GM12878 (cell line): Measurements from ENCODE around the gene COL27A1. TPM values are rescaled to one million over a fixed set of nuclear protein-coding genes. Genes with fewer than 3 reads are reported as not detected.

Experiments
- ATAC-seq: fragments of 200-7000 bp; cut with Tn5 transposase; 3 replicates; pipeline ENCODE4 v1.9.1; 2020; ENCODE audit warnings: mild to moderate bottlenecking, moderate library complexity
- BruUV-seq: library from RNA; stranded (reverse); fragments of 400-500 nt; replicated peaks from 2 replicates; lab custom pipeline; 2021; lab: Mats Ljungman, UMichigan
- CTCF ChIA-PET: fragments of 300-600 bp; sonication (Branson Sonifier 250); formaldehyde crosslinking; extraction: SDS; loops from one replicate; lab custom pipeline; 2021; ENCODE audit warnings: inconsistent platforms; lab: Yijun Ruan, JAX
- POLR2A ChIA-PET: fragments of 350-600 bp; formaldehyde crosslinking; extraction: SDS; loops from one replicate; lab custom pipeline; 2021; ENCODE audit warnings: inconsistent platforms; lab: Charles Lee
- RAD21 ChIA-PET: fragments of 300-600 bp; sonication (Branson Sonifier 250); formaldehyde crosslinking; loops from one replicate; lab custom pipeline; 2023; ENCODE audit warnings: antibody characterized with exemption; ENCODE audit not compliant: unreplicated experiment; lab: Charles Lee
- SMC1A ChIA-PET: fragments of 300-600 bp; sonication (Branson Sonifier 250); formaldehyde crosslinking; loops from one replicate; lab custom pipeline; 2023; ENCODE audit not compliant: unreplicated experiment, uncharacterized antibody; lab: Charles Lee
- DNase-seq: peaks from one replicate; pipeline ENCODE4 v3.0.0-alpha.2; 2011; ENCODE audit warnings: low read depth, low spot score
- FAIRE-seq: peaks from 3 replicates; lab custom pipeline; 2011; peaks lifted over from hg19 to GRCh38; lab: Jason Lieb, UNC
- H2AFZ ChIP-seq: 2 replicates; pipeline ENCODE4 v1.6.0; 2011; ENCODE audit warnings: low read depth, low read length, control low read depth; ENCODE audit not compliant: control insufficient read depth
- H3K27ac ChIP-seq: 2 replicates; pipeline ENCODE4 v1.5.1; 2011; ENCODE audit warnings: control low read depth; ENCODE audit not compliant: control insufficient read depth, insufficient read depth
- H3K27me3 ChIP-seq, 2 experiments: replicated peaks in 1 of 2; 2 replicates each; pipeline versions ENCODE4 v1.6.0 to v1.6.1; 2011; ENCODE audit warnings: low read length in 1 of 2; ENCODE audit not compliant: control insufficient read depth in 2 of 2, insufficient read depth in 2 of 2
- H3K36me3 ChIP-seq, 2 experiments: 2 replicates each; pipeline ENCODE4 v1.5.1; 2011; ENCODE audit warnings: low read length in 1 of 2; ENCODE audit not compliant: control insufficient read depth in 2 of 2, insufficient read depth in 2 of 2
- H3K4me1 ChIP-seq: 2 replicates; pipeline ENCODE4 v1.6.1; 2011; ENCODE audit warnings: mild to moderate bottlenecking, low read length, moderate library complexity, mixed read lengths; ENCODE audit not compliant: control insufficient read depth, insufficient read depth
- H3K4me2 ChIP-seq: 2 replicates; pipeline ENCODE4 v1.6.0; 2011; ENCODE audit warnings: control low read depth; ENCODE audit not compliant: control insufficient read depth, insufficient read depth
- H3K4me3 ChIP-seq: fragments of 200-600 bp; sonication (generic); 2 replicates; pipeline ENCODE4 v1.5.1; 2016
- H3K79me2 ChIP-seq: 2 replicates; pipeline ENCODE4 v1.6.0; 2011; ENCODE audit warnings: low read length; ENCODE audit not compliant: control insufficient read depth, insufficient read depth
- H3K9ac ChIP-seq: 2 replicates; pipeline ENCODE4 v1.8.0; 2011; ENCODE audit warnings: low read length, control low read depth, mixed read lengths; ENCODE audit not compliant: control insufficient read depth, insufficient read depth
- H3K9me3 ChIP-seq: replicated peaks from 3 replicates; pipeline ENCODE4 v1.5.1; 2011; ENCODE audit warnings: mild to moderate bottlenecking, low read length; ENCODE audit not compliant: control insufficient read depth, insufficient read depth
- H4K20me1 ChIP-seq: 2 replicates; pipeline ENCODE4 v1.6.0; 2011; ENCODE audit not compliant: control insufficient read depth, insufficient read depth
- CHD2 ChIP-seq: IDR thresholded peaks from 2 replicates; pipeline ENCODE4 v1.6.1; 2011; ENCODE audit warnings: low read depth, low read length, improper control_type of control experiment, borderline replicate concordance
- CREM ChIP-seq: IDR thresholded peaks from 2 replicates; pipeline ENCODE4 v1.6.1; 2014; ENCODE audit warnings: antibody characterized with exemption, low read depth
- EP300 ChIP-seq, 2 experiments: fragments of 150-350 bp in 1 of 2; IDR thresholded peaks; 2 replicates each; pipeline ENCODE4 v1.6.1; 2011 to 2012; ENCODE audit warnings: low read depth in 2 of 2, low read length in 2 of 2, borderline replicate concordance in 1 of 2, improper control_type of control experiment in 1 of 2, inconsistent platforms in 1 of 2; ENCODE audit not compliant: control insufficient read depth in 1 of 2
- NBN ChIP-seq: fragments of 450-650 bp; IDR thresholded peaks from 2 replicates; pipeline ENCODE4 v1.6.1; 2016
- NFYA ChIP-seq: IDR thresholded peaks from 2 replicates; pipeline ENCODE4 v1.6.1; 2011; ENCODE audit warnings: low read depth, mild to moderate bottlenecking, low read length, improper control_type of control experiment, borderline replicate concordance
- POLR2AphosphoS2 ChIP-seq: IDR thresholded peaks from 2 replicates; pipeline ENCODE4 v1.6.1; 2011; ENCODE audit warnings: low read depth, mild to moderate bottlenecking, low read length, improper control_type of control experiment, moderate library complexity
- RCOR1 ChIP-seq: conservative IDR thresholded peaks from 2 replicates; pipeline ENCODE4 v1.6.1; 2012; ENCODE audit warnings: low read depth, low read length, improper control_type of control experiment
- SMAD1 ChIP-seq: fragments of 450-650 bp; IDR thresholded peaks from 2 replicates; pipeline ENCODE4 v1.6.1; 2018; ENCODE audit warnings: mild to moderate bottlenecking, low read depth; ENCODE audit not compliant: partially characterized antibody
- SREBF1 ChIP-seq: IDR thresholded peaks from 2 replicates; pipeline ENCODE4 v1.6.1; 2012; ENCODE audit warnings: mild to moderate bottlenecking, low read length
- STAT3 ChIP-seq: IDR thresholded peaks from 2 replicates; pipeline ENCODE4 v1.6.1; 2011; ENCODE audit warnings: low read depth, low read length, improper control_type of control experiment
- WRNIP1 ChIP-seq: IDR thresholded peaks from 2 replicates; pipeline ENCODE4 v1.6.1; 2011; ENCODE audit warnings: low read depth, low read length, improper control_type of control experiment, borderline replicate concordance
- WGBS: methylation state at CpG from one replicate; pipeline ENCODE4 v1.1.6; 2016; ENCODE audit warnings: low lambda C conversion rate; ENCODE audit not compliant: insufficient replicate concordance, insufficient coverage; ENCODE audit errors: missing lambda C conversion rate; 5-methylcytosine and 5-hydroxymethylcytosine counted together
- in situ Hi-C: fragments of 300-500 bp; cut with MboI; formaldehyde crosslinking; loops from 9 replicates; pipeline ENCODE4 v1.14.3; 2018; ENCODE audit warnings: mixed read lengths
- intact Hi-C: fragments of 100-400 bp; cut with micrococcal nuclease; formaldehyde crosslinking; loops from one replicate; pipeline ENCODE4 v1.14.2; 2022; ENCODE audit not compliant: unreplicated experiment
- polyA plus RNA-seq, 11 experiments: library from polyadenylated mRNA; depleted of rRNA in 4 of 11; unstranded in 6 of 11; stranded (reverse) in 5 of 11; fragments of >200 nt; fragmentation: Nextera tagmentation in 4 of 11; fragmentation: Illumina TruSeq in 1 of 11; extraction: Ambion mirVana in 4 of 11; extraction: Trizol in 1 of 11; gene quantifications; 1 replicate in 1 of 11; 2 replicates in 10 of 11; pipeline versions ENCODE4 v1.2.1 to v1.2.3, GENCODE V29; 2011 to 2016; ENCODE audit warnings: inconsistent platforms in 2 of 11, missing spikeins in 2 of 11, low read depth in 1 of 11
- total RNA-seq, 4 experiments: library from RNA; depleted of rRNA in 3 of 4; stranded (reverse); fragments of >200 nt in 3 of 4; fragmentation: Illumina TruSeq in 1 of 4; extraction: Trizol in 1 of 4; gene quantifications; 2 replicates each; pipeline versions ENCODE4 v1.2.1 to v1.2.3, GENCODE V29; 2013 to 2021
- TF ChIP-seq, protein P1 (sequence below): fragments of 450-650 bp; IDR thresholded peaks from 2 replicates; pipeline ENCODE4 v1.6.1; 2017; ENCODE audit warnings: low read depth, mild to moderate bottlenecking, moderate library complexity
- TF ChIP-seq, protein P2 (sequence below): IDR thresholded peaks from 2 replicates; pipeline ENCODE4 v1.6.1; 2011; ENCODE audit warnings: borderline replicate concordance, low read depth, mild to moderate bottlenecking, moderate library complexity, low read length; ENCODE audit not compliant: insufficient read depth, poor library complexity, severe bottlenecking

Gene COL27A1
- total and polyA plus RNA-seq, 10 of the 15 experiments (the other 5 are each of a cell fraction or from before 2014, with no cell fraction given): 0.10 TPM; not detected in 9

DNA sequence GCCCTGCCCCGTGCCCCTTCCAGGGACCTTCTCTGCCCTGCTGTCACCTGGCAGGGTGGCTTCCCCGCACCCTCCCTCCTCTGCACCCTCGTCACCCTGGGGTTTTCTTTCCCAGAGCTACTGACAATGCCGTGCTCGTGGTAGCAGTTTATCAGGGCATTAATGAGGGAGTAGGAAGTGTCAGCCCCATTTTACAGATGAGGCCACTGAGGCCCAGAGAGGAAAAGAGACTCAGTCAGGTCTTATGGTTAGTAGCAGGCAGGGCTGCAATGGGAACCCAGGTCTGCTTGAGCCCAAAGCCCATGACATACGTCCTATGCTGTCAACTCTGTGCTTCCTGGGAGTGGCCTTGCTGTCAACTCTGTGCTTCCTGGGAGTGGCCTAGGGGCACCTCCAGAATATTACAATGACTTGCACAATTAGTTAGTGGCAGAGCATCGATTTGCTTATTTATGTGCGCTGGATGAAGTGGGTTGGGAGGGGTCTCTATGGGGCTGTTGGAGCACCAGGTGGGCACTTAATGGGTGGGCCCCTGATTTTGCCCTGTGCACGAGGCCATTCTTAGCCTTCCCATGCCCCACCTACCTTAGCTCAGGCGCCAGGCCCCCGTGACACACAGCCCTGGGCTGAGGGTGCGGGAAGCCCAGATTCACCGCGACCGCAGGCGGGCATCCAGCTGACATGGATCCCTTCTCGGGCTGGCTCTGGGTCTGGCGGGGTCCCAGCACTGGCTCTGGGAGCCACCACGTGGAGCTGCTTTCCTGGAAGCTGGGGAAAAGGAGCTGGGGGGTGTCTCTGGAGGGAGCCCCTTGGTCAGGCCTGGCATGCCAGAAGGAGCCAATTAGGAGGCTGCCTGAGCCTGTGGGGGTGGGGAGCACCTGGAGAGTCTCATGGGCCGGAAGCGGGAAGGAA lies 85.6 kb downstream of the COL27A1 start:
- FAIRE-seq: no peak
- ChIA-PET RAD21 (no interaction called here), SMC1A (no interaction called here), POLR2A (no interaction called here), CTCF (interaction anchor here (0.9 to 1.1 kb wide), 2 partner anchors 57 to 157 kb away, joined by 3 read pairs; no protein-coding TSS in a partner anchor)
- intact Hi-C loops: no loop called here
- DNase-seq: no peak
- BruUV-seq: no TSS peak
- in situ Hi-C loops: no loop called here
- Histone ChIP-seq H3K79me2 (no peaks in the 10 kb centered on the region), H3K27ac (no peak overlapping the region), H3K27me3 (no peaks in the 10 kb centered on the region; a peak in 1 of 4 replicates), H3K4me2 (no peak overlapping the region), H3K9ac (no peak overlapping the region), H2AFZ (no peak overlapping the region), H3K9me3 (no peaks in the 10 kb centered on the region), H3K36me3 (no peaks in the 10 kb centered on the region), H4K20me1 (no peaks in the 10 kb centered on the region), H3K4me3 (no peak overlapping the region), H3K4me1 (no peaks in the 10 kb centered on the region)
- TF ChIP-seq CHD2: no peak
- WGBS: 32% methylated on average over 21 of the region's 21 CpGs
- ATAC-seq: no peak

DNA sequence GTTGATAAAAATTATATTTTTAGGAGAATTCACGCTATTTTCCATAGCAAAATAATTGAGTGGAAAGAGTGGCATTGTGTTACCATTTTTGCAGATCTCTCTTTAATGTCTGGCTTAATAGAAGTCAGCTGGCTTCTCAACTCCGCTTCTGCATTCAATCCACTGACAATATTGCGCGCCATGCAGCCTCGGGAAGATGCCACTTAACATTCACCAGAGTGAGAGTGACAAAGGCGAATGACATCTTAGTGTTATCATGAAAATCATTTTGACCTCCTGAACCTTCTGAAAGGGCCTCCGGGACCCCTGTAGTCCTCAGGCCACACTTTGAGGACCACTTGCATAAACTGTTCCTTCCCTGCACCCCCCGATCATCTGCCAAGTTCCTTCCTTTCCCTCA lies 87.5 kb downstream of the COL27A1 start:
- SMC1A ChIA-PET: no interaction called here
- Histone ChIP-seq H3K4me2 (no peak overlapping the region), H3K79me2 (no peaks in the 10 kb centered on the region), H4K20me1 (no peaks in the 10 kb centered on the region), H3K9ac (no peak overlapping the region), H3K36me3 (no peaks in the 10 kb centered on the region), H2AFZ (no peak overlapping the region), H3K27me3 (no peaks in the 10 kb centered on the region; a peak in 1 of 4 replicates), H3K4me1 (no peaks in the 10 kb centered on the region), H3K4me3 (no peak overlapping the region), H3K27ac (no peak overlapping the region), H3K9me3 (no peaks in the 10 kb centered on the region)
- CTCF ChIA-PET: no interaction called here
- in situ Hi-C loops: no loop called here
- BruUV-seq: no TSS peak
- POLR2A ChIA-PET: no interaction called here
- intact Hi-C loops: no loop called here
- DNase-seq: no peak
- RAD21 ChIA-PET: no interaction called here
- ATAC-seq: no peak
- TF ChIP-seq NBN (no peak), POLR2AphosphoS2 (no peak), NFYA (no peak), STAT3 (no peak), EP300 (IDR thresholded peaks at IDR 0.05; ENCODE audit: borderline replicate concordance in 1 of 2, control insufficient read depth in 1 of 2, low read depth in 2 of 2, low read length in 2 of 2) (no peak), SMAD1 (no peak), SREBF1 (no peak), WRNIP1 (no peak), RCOR1 (no peak), CREM (no peak)
- TF ChIP-seq, protein P1, sequence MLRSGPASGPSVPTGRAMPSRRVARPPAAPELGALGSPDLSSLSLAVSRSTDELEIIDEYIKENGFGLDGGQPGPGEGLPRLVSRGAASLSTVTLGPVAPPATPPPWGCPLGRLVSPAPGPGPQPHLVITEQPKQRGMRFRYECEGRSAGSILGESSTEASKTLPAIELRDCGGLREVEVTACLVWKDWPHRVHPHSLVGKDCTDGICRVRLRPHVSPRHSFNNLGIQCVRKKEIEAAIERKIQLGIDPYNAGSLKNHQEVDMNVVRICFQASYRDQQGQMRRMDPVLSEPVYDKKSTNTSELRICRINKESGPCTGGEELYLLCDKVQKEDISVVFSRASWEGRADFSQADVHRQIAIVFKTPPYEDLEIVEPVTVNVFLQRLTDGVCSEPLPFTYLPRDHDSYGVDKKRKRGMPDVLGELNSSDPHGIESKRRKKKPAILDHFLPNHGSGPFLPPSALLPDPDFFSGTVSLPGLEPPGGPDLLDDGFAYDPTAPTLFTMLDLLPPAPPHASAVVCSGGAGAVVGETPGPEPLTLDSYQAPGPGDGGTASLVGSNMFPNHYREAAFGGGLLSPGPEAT: no peak
- TF ChIP-seq, protein P2, sequence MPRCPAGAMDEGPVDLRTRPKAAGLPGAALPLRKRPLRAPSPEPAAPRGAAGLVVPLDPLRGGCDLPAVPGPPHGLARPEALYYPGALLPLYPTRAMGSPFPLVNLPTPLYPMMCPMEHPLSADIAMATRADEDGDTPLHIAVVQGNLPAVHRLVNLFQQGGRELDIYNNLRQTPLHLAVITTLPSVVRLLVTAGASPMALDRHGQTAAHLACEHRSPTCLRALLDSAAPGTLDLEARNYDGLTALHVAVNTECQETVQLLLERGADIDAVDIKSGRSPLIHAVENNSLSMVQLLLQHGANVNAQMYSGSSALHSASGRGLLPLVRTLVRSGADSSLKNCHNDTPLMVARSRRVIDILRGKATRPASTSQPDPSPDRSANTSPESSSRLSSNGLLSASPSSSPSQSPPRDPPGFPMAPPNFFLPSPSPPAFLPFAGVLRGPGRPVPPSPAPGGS: no peak
- WGBS: 39% methylated on average over 8 of the region's 8 CpGs
- FAIRE-seq: no peak
